Right renal pelvis (tissue), 4 donors: ENCODE results near the gene THRB. TPM values are rescaled to one million over a fixed set of nuclear protein-coding genes. Genes with fewer than 3 reads are reported as not detected.
A peak's percentile ranks its signal among the peaks of the same experiment; 100 is the strongest.

Source experiments
- DNase-seq, 4 donors: peaks; one replicate each; pipeline ENCODE4 v3.0.0-alpha.2; 2013; ENCODE audit warnings: low read depth in 4 of 4, low spot score in 3 of 4, missing footprints in 1 of 4
- polyA plus RNA-seq, 4 donors: library from polyadenylated mRNA; unstranded; fragments of 120-200 nt; gene quantifications; one replicate each; pipeline ENCODE4 v1.2.1, GENCODE V29; 2013; ENCODE audit not compliant: insufficient read length in 4 of 4

Gene THRB
- polyA plus RNA-seq, 4 donors = 23.2 to 31.3 (median 27.0) TPM

DNA sequence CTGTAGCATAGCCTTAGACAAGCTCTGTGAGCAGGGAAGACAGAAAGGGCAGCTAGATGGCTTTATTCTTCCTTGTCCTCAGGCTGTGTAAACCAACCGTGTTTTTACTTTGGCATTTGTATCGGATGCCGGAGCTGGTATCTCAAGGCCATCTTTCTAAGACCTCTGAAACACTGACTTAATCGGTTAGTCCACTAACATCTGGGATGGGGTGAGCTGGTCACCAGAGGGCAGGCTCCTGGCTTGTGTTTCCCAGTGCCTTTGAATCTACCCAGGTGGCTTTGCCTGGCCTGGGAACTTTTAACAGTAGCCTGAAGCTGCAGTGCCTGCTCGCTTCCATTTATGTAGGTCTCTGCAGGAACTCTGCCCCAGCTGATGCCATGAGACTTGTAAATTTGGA lies 296.8 kb downstream of the THRB start:
- DNase-seq = no peak

DNA sequence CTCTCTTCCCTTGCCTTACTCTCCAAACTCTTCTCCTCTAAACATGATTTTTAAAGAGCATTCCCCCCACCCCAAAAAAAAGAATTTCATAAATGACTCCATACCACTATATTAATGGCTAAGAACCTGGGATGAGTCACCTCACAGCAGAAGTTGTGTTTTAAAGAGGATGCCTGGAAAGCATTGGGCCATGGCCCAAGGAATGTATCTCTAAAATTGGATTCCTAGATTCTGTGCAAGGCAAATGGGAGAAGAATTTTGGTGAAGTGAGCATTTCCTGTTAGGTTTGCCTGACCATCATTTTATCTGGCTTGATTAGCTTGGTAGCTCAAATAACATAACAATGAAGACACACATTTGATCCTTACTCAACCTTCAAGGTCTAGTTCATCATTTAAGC lies 298.1 kb downstream of the THRB start:
- DNase-seq = no peak

- no peak for DNase-seq
Observed at GRCh38 chr3:24195504-24196230, 299.0 kb downstream of the THRB start.

GRCh38 chr3:24192469-24193056 lies 302.1 kb downstream of the THRB start:
- no peak for DNase-seq

GRCh38 chr3:24191801-24192403 lies 302.7 kb downstream of the THRB start:
- DNase-seq = no peak

- DNase-seq = no peak
Observed at GRCh38 chr3:24190256-24190655, 304.4 kb downstream of the THRB start.

DNA sequence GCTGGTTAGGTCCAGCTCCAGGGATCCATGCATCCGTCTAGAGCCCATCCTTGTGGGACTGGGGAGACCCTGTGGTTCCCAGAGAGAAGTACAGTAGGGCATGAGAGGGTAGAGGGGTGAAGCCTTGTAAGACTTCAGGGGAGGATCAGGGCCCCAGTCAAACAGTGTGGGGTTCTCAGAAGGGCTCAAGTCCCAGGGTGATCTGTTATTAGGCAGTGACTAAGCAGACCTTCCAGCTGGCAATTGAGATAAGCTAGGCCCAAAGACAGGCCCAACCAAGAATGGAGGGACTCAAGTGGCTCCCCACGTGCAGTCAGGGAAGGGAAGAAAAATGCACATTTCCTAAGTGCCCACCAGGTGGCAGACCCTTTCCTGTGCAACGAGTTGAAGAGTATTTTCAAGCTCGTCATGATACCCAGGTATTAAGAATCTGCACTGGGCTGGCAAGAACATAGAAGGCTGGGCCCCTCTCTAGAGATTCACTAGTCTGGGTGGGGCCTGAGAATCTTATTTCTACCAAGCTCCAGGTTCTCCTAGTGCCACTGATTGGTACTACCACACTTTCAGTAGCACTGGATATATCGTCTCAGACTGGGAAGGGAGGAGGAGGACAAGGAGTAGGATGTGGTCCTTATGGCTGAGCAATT lies 308.8 kb downstream of the THRB start:
- DNase-seq = peak; percentile 16 to 30 (median 23)

- no peak for DNase-seq
Observed at GRCh38 chr3:24184528-24185176, 310.0 kb downstream of the THRB start.

DNA sequence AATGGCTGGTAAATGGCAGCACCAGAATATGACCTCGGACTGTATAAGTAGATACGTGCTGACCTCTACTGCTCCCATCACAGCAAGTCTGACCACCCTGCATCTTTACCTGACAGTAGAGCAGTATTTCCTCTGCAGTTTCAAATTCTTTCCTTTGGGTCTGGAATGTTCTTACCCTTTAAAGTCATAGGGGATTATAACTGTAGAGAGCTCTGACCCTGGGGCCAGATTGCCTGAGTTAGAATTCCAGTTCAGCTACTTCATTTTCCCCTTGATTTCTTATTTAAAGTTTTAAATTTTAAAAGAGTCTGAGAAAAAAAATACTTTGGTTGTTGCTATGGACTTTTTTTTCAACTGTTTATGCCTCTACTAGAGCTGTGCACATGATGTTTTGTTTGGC lies 311.9 kb downstream of the THRB start:
- no peak for DNase-seq

- no peak for DNase-seq
Observed at GRCh38 chr3:24181256-24181655, 313.4 kb downstream of the THRB start.

GRCh38 chr3:24180616-24181015 lies 314.0 kb downstream of the THRB start:
- no peak for DNase-seq

GRCh38 chr3:24177201-24177600 lies 317.4 kb downstream of the THRB start:
- no peak for DNase-seq

GRCh38 chr3:24174614-24175013 lies 320.0 kb downstream of the THRB start:
- no peak for DNase-seq

GRCh38 chr3:24168977-24169376 lies 325.7 kb downstream of the THRB start:
- DNase-seq = no peak

GRCh38 chr3:24167429-24167828 lies 327.2 kb downstream of the THRB start:
- DNase-seq = no peak

DNA sequence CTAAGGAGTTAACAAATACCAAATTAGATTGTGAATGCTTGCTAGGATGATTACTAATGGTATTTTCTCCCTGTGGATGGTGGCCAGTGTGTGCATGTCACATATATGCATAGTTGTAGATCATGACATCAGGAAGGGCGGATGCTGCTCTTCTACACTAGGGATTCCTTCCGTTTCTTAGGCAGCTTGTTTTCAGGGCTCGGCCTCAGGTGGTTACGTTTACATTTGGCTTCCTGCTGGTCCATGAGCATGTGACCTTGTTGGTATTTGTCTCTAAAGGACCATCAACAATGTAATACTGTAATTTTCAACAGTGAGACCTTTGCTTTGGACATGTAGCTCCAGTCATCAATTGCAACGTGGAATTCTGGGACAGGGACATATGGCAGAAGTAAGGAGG lies 328.1 kb downstream of the THRB start:
- DNase-seq = no peak

DNA sequence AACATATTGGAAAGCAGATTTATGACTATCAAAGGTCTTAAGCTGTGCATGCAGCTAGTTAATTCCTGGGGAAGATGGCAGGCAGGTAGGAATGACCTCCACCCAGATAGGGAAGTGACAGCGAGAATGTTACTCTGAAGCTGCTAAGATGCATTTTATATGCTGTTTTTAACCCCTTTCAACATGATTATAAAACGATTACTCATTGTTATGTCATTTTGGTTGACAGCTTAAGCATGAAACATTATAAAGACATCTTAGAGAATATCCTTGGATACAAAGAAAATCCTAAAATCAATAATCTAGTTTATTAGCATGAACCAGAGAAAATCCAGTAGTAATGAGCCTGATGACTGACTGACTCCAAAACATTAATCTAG lies 329.1 kb downstream of the THRB start:
- no peak for DNase-seq

- DNase-seq = no peak
Observed at GRCh38 chr3:24164967-24165602, 329.6 kb downstream of the THRB start.

- DNase-seq = no peak
Observed at GRCh38 chr3:24162929-24163328, 331.7 kb downstream of the THRB start.

DNA sequence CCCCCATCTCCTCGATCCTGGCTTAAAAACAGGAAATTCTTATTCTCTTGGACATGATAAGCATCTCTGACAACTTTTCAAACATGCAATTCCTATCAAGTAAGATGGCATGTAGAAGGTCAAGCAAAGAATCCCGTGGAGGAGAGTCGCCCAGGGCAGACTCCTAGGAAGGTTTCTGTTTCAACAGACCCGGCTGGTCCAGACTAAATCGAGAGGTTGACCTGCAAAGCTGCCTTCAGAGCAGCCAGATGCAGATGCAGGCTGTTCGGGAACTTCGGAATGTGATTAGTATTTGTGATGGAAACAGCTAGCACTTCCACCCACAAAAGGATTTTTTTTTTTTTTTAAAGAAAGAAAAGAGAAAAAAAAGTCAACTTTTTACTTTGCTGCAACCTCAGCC lies 332.8 kb downstream of the THRB start:
- DNase-seq = no peak
